Measurements from ENCODE around the gene CCL11. TPM values are rescaled to one million over a fixed set of nuclear protein-coding genes. Genes with fewer than 3 reads are reported as not detected.

Gene CCL11
- total RNA-seq, 1 donor from 2014 or later = not detected

DNA sequence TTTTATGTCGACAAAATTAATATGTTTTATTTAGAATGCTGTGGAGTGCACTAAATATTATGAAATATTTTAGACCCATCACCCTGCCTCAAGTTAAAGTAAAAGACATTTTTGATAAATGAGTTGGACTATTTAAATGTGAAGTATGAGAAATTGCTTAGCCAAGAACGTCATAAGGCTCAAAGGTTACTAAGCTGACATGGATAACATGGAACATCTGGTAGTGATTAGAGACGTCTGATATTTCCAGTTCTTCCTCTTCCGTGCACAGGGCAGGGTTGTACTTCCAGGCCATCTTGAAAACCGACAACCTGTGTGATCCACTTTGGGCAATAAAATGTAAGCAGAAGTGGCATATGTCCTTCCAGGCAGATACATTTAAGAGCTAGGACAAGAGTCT is 26.5 kb downstream of the CCL11 start:
- Mint-ChIP-seq H3K27me3 (ENCODE audit: unreplicated experiment) (peaks cover 7% of the 10 kb centered on the region), H3K36me3 (ENCODE audit: unreplicated experiment) (no peaks in the 10 kb centered on the region), H3K4me1 (ENCODE audit: unreplicated experiment) (peaks cover 45% of the 10 kb centered on the region), H3K27ac (ENCODE audit: unreplicated experiment) (peak overlapping the region; percentile 11), H3K4me3 (ENCODE audit: unreplicated experiment) (no peak overlapping the region), H3K9me3 (ENCODE audit: unreplicated experiment) (no peaks in the 10 kb centered on the region)
- TF ChIP-seq, protein P1, sequence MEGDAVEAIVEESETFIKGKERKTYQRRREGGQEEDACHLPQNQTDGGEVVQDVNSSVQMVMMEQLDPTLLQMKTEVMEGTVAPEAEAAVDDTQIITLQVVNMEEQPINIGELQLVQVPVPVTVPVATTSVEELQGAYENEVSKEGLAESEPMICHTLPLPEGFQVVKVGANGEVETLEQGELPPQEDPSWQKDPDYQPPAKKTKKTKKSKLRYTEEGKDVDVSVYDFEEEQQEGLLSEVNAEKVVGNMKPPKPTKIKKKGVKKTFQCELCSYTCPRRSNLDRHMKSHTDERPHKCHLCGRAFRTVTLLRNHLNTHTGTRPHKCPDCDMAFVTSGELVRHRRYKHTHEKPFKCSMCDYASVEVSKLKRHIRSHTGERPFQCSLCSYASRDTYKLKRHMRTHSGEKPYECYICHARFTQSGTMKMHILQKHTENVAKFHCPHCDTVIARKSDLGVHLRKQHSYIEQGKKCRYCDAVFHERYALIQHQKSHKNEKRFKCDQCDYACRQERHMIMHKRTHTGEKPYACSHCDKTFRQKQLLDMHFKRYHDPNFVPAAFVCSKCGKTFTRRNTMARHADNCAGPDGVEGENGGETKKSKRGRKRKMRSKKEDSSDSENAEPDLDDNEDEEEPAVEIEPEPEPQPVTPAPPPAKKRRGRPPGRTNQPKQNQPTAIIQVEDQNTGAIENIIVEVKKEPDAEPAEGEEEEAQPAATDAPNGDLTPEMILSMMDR (IDR thresholded peaks at IDR 0.05) = no peak
- DNase-seq (ENCODE audit: extremely low spot score, unreplicated experiment) = no peak

DNA sequence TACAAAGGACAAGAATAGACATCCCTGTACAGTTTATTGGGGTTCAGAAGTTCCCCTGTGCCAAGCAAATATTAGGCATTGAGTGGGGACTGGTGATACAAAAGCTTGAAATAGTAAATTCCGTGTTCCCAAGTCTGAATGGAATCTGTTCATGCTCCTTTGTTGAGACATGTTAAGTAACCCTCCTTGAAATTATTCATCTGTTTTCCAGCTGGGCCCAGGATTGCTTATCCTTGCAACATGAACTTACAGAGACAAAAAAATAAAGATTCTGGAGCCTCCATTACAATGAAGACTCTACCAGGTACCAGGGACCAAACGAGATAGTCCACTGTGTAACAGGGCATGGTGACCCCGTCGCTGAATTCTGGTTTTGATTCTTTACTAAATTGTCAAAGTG is 27.6 kb downstream of the CCL11 start:
- Mint-ChIP-seq H3K4me3 (ENCODE audit: unreplicated experiment) (no peak overlapping the region), H3K4me1 (ENCODE audit: unreplicated experiment) (peaks cover 38% of the 10 kb centered on the region), H3K9me3 (ENCODE audit: unreplicated experiment) (no peaks in the 10 kb centered on the region), H3K27ac (ENCODE audit: unreplicated experiment) (no peak overlapping the region), H3K27me3 (ENCODE audit: unreplicated experiment) (peaks cover 7% of the 10 kb centered on the region), H3K36me3 (ENCODE audit: unreplicated experiment) (no peaks in the 10 kb centered on the region)
- no peak for DNase-seq (ENCODE audit: extremely low spot score, unreplicated experiment)
- TF ChIP-seq, protein P1 (IDR thresholded peaks at IDR 0.05) = no peak

DNA sequence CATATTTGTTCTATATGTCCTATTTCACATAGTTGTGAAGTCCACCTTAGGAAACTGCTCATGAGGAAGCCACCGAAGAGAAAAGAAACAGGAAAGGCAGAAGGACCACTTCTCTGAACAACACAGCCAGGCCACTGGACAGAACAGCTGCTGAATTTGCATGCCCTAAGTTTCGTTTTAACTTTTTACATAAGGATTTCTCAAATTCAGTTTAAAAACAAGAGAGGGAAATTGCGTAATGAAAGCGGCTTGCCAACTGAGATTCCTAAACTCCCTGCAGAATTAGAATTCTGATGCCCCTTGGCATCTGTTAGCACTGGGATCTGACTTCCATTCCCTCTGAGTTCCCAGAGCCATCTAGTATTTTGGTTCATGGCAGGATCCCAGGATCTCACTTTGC is 28.7 kb downstream of the CCL11 start:
- no peaks in the 10 kb centered on the region for H3K36me3 Mint-ChIP-seq (ENCODE audit: unreplicated experiment)
- H3K9me3 Mint-ChIP-seq (ENCODE audit: unreplicated experiment) = no peaks in the 10 kb centered on the region
- H3K4me3 Mint-ChIP-seq (ENCODE audit: unreplicated experiment) = no peak overlapping the region
- H3K4me1 Mint-ChIP-seq (ENCODE audit: unreplicated experiment) = peaks cover 34% of the 10 kb centered on the region
- peak overlapping the region; percentile 48 for H3K27ac Mint-ChIP-seq (ENCODE audit: unreplicated experiment)
- TF ChIP-seq, protein P1 (IDR thresholded peaks at IDR 0.05) = no peak
- peaks cover 7% of the 10 kb centered on the region for H3K27me3 Mint-ChIP-seq (ENCODE audit: unreplicated experiment)
- no peak for DNase-seq (ENCODE audit: extremely low spot score, unreplicated experiment)

DNA sequence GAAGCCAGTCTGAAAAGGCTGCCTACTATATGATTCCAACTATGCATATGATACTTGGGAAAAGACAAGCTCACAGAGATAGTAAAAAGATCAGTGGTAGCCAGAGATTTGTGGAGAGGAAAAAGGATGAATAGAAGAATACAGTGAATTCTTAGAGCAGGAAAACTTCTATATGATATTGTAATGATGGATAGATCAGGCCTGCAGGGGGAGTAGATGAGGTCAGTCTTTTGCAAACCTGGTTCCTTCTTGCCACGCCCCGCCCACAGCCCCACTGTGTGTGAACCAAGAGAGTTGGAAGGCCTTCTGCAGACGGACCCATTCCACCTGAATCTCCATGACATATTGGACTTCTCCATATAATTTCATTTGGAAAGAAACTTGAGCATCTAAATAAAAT is 32.9 kb downstream of the CCL11 start:
- DNase-seq (ENCODE audit: extremely low spot score, unreplicated experiment) = no peak
- Mint-ChIP-seq H3K4me1 (ENCODE audit: unreplicated experiment) (peaks cover 12% of the 10 kb centered on the region), H3K27me3 (ENCODE audit: unreplicated experiment) (peaks cover 13% of the 10 kb centered on the region), H3K27ac (ENCODE audit: unreplicated experiment) (no peak overlapping the region), H3K36me3 (ENCODE audit: unreplicated experiment) (no peaks in the 10 kb centered on the region), H3K9me3 (ENCODE audit: unreplicated experiment) (no peaks in the 10 kb centered on the region), H3K4me3 (ENCODE audit: unreplicated experiment) (no peak overlapping the region)
- TF ChIP-seq, protein P1 (IDR thresholded peaks at IDR 0.05) = no peak

DNA sequence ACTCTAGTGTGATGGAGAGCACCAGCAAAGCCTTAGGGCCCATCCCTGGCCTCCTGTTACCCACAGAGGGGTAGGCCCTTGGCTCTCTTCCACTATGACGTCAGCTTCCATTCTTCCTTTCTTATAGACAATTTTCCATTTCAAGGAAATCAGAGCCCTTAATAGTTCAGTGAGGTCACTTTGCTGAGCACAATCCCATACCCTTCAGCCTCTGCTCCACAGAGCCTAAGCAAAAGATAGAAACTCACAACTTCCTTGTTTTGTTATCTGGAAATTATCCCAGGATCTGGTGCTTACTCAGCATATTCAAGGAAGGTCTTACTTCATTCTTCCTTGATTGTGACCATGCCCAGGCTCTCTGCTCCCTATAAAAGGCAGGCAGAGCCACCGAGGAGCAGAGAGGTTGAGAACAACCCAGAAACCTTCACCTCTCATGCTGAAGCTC is 33.5 kb downstream of the CCL11 start, which contains the start of gene CCL8:
Gene CCL8, plus strand, starts transcription at position 397 of the 445 bp plus-strand sequence. CDS start 67 bp downstream, outside the sequence.
- H3K36me3 Mint-ChIP-seq (ENCODE audit: unreplicated experiment) = no peaks in the 10 kb centered on the region
- H3K27me3 Mint-ChIP-seq (ENCODE audit: unreplicated experiment) = peaks cover 17% of the 10 kb centered on the region
- no peak within 1 kb of the TSS for H3K4me3 Mint-ChIP-seq (ENCODE audit: unreplicated experiment)
- no peak within 1 kb of the TSS for H3K27ac Mint-ChIP-seq (ENCODE audit: unreplicated experiment)
- H3K9me3 Mint-ChIP-seq (ENCODE audit: unreplicated experiment) = peaks cover 6% of the 10 kb centered on the region
- DNase-seq (ENCODE audit: extremely low spot score, unreplicated experiment) = no peak
- TF ChIP-seq, protein P1 (IDR thresholded peaks at IDR 0.05) = no peak
- peaks cover 7% of the 10 kb centered on the region for H3K4me1 Mint-ChIP-seq (ENCODE audit: unreplicated experiment)
